Thoracic aorta (tissue), 2 donors: ENCODE data around the gene PLSCR4. TPM values are rescaled to one million over a fixed set of nuclear protein-coding genes. Genes with fewer than 3 reads are reported as not detected.

Experiments
- ATAC-seq: fragments of 150-250 bp; one replicate; pipeline ENCODE4 v1.8.0; 2017; ENCODE audit warnings: low read depth; ENCODE audit not compliant: insufficient number of reproducible peaks, low FRiP score
- DNase-seq: peaks from one replicate; pipeline ENCODE4 v3.0.0-alpha.2; 2020; ENCODE audit warnings: low spot score
- H3K27ac ChIP-seq, 2 donors: fragments of 200-600 bp; sonication (generic); 1 replicate in 1 of 2; 2 replicates in 1 of 2; pipeline ENCODE4 v1.5.1; 2016; ENCODE audit warnings: mild to moderate bottlenecking in 2 of 2, moderate library complexity in 2 of 2
- H3K27me3 ChIP-seq: fragments of 200-600 bp; sonication (generic); replicated peaks from 2 replicates; pipeline ENCODE4 v1.6.0; 2016; ENCODE audit warnings: mild to moderate bottlenecking; ENCODE audit not compliant: insufficient read depth
- H3K36me3 ChIP-seq: fragments of 200-600 bp; sonication (generic); one replicate; pipeline ENCODE4 v1.5.1; 2016
- H3K4me1 ChIP-seq, 2 donors: fragments of 200-600 bp; sonication (generic); 1 replicate in 1 of 2; 2 replicates in 1 of 2; pipeline versions ENCODE4 v1.5.1 to v1.6.0; 2016; ENCODE audit warnings: low read depth in 2 of 2, mild to moderate bottlenecking in 1 of 2; ENCODE audit not compliant: control insufficient read depth in 1 of 2
- H3K4me3 ChIP-seq: fragments of 200-600 bp; sonication (generic); 2 replicates; pipeline ENCODE4 v1.5.1; 2016; ENCODE audit warnings: mild to moderate bottlenecking
- H3K9me3 ChIP-seq: fragments of 200-600 bp; sonication (generic); 2 replicates; pipeline ENCODE4 v1.5.1; 2016
- total RNA-seq, 2 donors: library from RNA; depleted of rRNA; stranded (reverse); fragments of >200 nt; gene quantifications; one replicate each; pipeline versions ENCODE4 v1.1.0 to v1.2.3, GENCODE V29; 2016
- TF ChIP-seq, protein P1 (sequence below): fragments of 200-600 bp; sonication (generic); IDR thresholded peaks from one replicate; pipeline ENCODE4 v1.5.1; 2019; ENCODE audit warnings: antibody characterized with exemption

PLSCR4 gene
- total RNA-seq, 2 donors from 2014 or later: 115 to 148 TPM

DNA sequence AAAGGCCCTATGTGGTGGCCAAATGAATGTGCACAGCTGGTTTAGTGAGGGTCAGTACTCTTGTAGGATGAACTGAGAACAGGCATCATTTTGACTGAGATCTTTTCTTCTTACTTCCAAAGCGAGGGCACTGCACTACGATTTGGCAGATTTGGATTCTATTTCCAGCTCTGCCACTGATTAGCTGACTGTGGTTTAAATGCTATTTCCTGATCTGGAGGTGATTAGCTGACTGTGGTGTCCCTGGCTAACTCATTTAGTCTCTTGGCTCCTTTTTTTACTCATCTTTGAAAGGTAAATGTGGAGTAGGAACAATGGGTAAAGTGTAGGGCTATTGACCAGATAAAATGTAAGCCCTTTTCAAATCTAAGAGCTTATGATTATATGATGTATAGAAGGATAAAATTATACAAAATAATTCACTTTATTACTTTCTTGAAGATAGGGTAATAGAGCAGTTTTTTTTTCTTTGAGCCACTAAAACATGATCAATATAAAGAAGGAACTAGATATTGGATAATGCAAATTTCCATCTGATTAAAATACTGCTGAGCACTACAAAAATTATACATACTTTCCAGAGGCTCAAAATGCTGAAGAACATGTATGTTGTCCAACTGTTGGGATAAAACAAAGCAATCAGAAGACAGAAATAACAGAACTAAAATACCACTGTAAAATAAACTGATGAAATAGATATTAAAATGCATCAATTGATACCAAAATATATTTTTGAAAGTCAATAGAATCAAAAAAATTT, 50.3 kb downstream of the PLSCR4 start:
- Histone ChIP-seq H3K4me3 (no peak overlapping the region), H3K9me3 (no peaks in the 10 kb centered on the region), H3K27me3 (no peaks in the 10 kb centered on the region), H3K27ac (no peak overlapping the region), H3K4me1 (peaks cover 5 to 24% of the 10 kb centered on the region in 2 donors), H3K36me3 (peaks cover 4% of the 10 kb centered on the region)
- TF ChIP-seq, protein P1, sequence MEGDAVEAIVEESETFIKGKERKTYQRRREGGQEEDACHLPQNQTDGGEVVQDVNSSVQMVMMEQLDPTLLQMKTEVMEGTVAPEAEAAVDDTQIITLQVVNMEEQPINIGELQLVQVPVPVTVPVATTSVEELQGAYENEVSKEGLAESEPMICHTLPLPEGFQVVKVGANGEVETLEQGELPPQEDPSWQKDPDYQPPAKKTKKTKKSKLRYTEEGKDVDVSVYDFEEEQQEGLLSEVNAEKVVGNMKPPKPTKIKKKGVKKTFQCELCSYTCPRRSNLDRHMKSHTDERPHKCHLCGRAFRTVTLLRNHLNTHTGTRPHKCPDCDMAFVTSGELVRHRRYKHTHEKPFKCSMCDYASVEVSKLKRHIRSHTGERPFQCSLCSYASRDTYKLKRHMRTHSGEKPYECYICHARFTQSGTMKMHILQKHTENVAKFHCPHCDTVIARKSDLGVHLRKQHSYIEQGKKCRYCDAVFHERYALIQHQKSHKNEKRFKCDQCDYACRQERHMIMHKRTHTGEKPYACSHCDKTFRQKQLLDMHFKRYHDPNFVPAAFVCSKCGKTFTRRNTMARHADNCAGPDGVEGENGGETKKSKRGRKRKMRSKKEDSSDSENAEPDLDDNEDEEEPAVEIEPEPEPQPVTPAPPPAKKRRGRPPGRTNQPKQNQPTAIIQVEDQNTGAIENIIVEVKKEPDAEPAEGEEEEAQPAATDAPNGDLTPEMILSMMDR: no peak
- DNase-seq (no peak), ATAC-seq (no peak)

DNA sequence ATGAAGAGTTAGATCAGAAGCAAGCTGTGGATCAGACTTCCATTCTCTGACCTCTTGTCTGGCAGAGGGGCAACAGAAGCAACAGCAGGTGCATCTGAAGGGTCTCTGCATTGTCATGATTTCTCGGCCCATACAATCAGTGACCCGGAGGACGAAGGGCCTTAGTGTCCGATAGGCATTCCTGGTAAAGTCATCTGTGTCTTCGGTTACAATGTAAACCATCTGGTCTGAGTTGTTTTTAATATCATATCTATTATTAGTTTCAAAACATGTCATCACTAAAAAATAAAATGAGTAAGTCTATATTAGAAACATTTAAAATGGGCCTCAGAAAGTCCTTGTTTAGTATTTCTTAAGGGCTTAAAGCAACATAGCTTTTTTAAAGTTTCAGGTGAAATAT, 51.1 kb downstream of the PLSCR4 start:
- H3K27me3 ChIP-seq: no peaks in the 10 kb centered on the region
- H3K9me3 ChIP-seq: no peaks in the 10 kb centered on the region
- no peak overlapping the region for H3K4me3 ChIP-seq
- H3K4me1 ChIP-seq: peaks cover 10 to 33% of the 10 kb centered on the region in 2 donors
- DNase-seq: no peak
- H3K27ac ChIP-seq: no peak overlapping the region
- peaks cover 4% of the 10 kb centered on the region for H3K36me3 ChIP-seq
- TF ChIP-seq, protein P1: no peak
- no peak for ATAC-seq

DNA sequence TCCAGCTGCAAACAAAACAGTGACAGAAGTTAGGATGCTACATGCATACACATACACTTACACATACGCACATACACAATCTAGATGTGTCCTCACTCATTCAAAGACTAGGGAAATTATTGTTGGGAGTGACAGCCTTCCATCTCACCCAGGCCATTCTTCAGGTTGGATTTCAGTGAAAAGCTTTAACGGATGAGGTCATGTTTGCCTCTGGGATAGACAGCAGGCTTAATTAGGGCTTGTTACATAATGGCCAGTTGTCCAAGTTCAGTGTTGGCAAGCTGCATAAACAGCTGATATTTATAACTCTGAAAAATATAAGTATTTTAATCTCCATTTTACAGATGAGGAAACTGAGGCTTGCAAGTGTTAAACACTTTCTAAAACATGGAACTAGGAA, 54.1 kb downstream of the PLSCR4 start:
- TF ChIP-seq, protein P1: no peak
- H3K4me1 ChIP-seq: peaks cover 10 to 33% of the 10 kb centered on the region in 2 donors
- H3K27me3 ChIP-seq: no peaks in the 10 kb centered on the region
- ATAC-seq (no peak), DNase-seq (no peak)
- H3K4me3 ChIP-seq: no peak overlapping the region
- H3K36me3 ChIP-seq: peaks cover 6% of the 10 kb centered on the region
- H3K27ac ChIP-seq: peak overlapping the region in 1 of 2 donors; percentile 23
- no peaks in the 10 kb centered on the region for H3K9me3 ChIP-seq

DNA sequence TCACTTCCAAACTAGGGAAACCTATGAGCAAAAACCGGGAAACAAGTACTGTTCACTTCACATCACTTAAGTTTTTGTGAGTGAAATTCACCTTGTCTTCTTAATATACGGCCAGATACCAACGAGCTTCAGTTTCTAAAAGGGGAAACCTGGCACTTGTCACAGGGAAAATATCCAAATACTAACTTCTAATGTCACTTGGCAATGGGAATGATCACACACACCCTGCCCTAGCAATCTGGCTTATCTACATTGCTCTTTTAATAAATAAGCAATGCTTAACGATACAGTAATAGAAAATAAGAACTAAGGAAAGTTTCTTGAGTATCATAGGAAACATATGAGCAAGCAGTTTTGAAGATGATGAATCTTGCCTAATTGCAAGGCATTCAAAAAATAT, 55.3 kb downstream of the PLSCR4 start:
- no peak for ATAC-seq
- peak overlapping the region in 1 of 2 donors; percentile 65 for H3K27ac ChIP-seq
- TF ChIP-seq, protein P1: no peak

DNA sequence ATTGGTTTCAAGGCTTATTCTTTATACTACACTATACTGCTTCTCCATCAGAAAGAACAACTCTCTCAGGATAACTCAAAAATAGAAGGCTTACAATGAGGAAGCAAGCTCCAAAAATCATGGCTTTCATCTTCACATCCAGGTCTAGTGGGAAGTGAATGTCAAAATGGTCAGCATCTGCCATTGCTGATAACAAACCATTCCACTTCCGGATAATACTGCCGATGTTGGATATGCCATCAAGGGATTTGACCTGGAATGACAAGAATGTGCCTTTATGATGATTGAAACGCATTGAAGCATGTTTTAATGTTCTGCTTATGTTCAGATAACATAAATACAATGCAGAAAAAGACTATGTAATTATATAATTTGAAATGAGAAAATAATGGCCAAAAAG, 55.9 kb downstream of the PLSCR4 start:
- TF ChIP-seq, protein P1: no peak
- Histone ChIP-seq H3K27ac (peak overlapping the region in 1 of 2 donors; percentile 65), H3K27me3 (no peaks in the 10 kb centered on the region), H3K4me3 (peak overlapping the region; percentile 21), H3K4me1 (peaks cover 10 to 30% of the 10 kb centered on the region in 2 donors), H3K36me3 (peaks cover 10% of the 10 kb centered on the region), H3K9me3 (no peaks in the 10 kb centered on the region)
- no peak for ATAC-seq
- DNase-seq: no peak

More for the DNA sequence above, 55.3 kb downstream of the PLSCR4 start:
- DNase-seq: no peak
- peak overlapping the region; percentile 21 for H3K4me3 ChIP-seq
- no peaks in the 10 kb centered on the region for H3K9me3 ChIP-seq
- no peaks in the 10 kb centered on the region for H3K27me3 ChIP-seq
- H3K4me1 ChIP-seq: peaks cover 10 to 30% of the 10 kb centered on the region in 2 donors
- peaks cover 10% of the 10 kb centered on the region for H3K36me3 ChIP-seq
